Measurements from ENCODE around the gene OTX1. TPM values are rescaled to one million over a fixed set of nuclear protein-coding genes. Genes with fewer than 3 reads are reported as not detected.
"Not testable (repeated sequence)": the region's sequence is repeated elsewhere in the genome, so short reads cannot be mapped to it uniquely, and the experiment has no call there.

OTX1 gene
- total and polyA plus RNA-seq, 10 of the 15 experiments (the other 5 are each of a cell fraction or from before 2014, with no cell fraction given): 0.04 to 0.67 (median 0.23) TPM; not detected in 2

DNA sequence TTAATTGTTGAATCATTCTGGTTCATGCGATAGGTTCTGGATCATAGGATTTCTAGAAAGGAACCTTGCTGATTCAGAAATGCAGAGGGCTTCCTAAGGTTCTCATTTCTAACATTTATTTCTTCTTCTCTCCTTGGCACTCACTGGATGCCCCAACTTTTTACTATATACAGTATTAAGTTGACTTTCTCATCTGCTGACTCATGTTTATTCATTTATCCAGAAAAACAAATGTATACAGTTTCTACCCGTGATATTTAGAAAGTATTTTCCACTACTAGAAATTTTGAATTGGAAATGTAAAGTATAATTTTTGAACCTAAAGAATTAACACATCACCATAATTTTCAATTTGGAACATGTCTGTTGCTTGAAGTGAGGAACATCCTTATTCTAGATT, 32.2 kb upstream of the OTX1 start (continued):
- TF ChIP-seq, protein P1, sequence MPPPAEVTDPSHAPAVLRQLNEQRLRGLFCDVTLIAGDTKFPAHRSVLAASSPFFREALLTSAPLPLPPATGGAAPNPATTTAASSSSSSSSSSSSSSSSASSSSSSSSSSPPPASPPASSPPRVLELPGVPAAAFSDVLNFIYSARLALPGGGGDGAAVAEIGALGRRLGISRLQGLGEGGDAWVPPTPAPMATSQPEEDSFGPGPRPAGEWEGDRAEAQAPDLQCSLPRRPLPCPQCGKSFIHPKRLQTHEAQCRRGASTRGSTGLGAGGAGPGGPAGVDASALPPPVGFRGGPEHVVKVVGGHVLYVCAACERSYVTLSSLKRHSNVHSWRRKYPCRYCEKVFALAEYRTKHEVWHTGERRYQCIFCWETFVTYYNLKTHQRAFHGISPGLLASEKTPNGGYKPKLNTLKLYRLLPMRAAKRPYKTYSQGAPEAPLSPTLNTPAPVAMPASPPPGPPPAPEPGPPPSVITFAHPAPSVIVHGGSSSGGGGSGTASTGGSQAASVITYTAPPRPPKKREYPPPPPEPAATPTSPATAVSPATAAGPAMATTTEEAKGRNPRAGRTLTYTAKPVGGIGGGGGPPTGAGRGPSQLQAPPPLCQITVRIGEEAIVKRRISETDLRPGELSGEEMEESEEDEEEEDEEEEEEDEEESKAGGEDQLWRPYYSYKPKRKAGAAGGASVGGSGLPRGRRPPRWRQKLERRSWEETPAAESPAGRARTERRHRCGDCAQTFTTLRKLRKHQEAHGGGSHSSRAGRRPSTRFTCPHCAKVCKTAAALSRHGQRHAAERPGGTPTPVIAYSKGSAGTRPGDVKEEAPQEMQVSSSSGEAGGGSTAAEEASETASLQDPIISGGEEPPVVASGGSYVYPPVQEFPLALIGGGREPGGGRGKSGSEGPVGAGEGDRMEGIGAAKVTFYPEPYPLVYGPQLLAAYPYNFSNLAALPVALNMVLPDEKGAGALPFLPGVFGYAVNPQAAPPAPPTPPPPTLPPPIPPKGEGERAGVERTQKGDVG (CRISPR knock-in tag; IDR thresholded peaks at IDR 0.05): no peak
- TF ChIP-seq SREBF1 (IDR thresholded peaks at IDR 0.05; ENCODE audit: low read length) (no peak), SIN3A (IDR thresholded peaks at IDR 0.05; ENCODE audit: low read depth, low read length) (no peak), DPF2 (IDR thresholded peaks at IDR 0.05) (no peak)

DNA sequence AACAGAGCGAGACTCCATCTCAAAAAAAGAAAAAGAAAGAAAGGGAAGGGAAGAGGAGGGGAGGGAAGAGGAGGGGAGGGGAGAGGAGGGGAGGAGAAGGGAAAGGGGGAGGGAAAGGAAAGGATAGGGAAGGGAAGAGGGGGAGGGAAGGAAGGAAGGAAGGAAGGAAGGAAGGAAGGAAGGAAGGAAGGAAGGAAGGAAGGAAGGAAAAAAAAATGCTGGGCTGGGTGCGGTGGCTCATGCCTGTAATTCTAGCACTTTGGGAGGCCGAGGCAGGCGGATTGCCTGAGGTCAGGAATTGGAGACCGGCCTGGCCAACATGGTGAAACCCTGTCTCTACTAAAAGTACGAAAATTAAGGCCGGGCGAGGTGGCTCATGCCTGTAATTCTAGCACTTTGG, 30.9 kb upstream of the OTX1 start:
- H4K20me1 ChIP-seq (ENCODE audit: control insufficient read depth, insufficient read depth); BruUV-seq (replicated peaks); CTCF ChIA-PET; H3K9ac ChIP-seq (ENCODE audit: control insufficient read depth, insufficient read depth, low read length); ATAC-seq; H3K9me3 ChIP-seq (replicated peaks; ENCODE audit: control insufficient read depth, insufficient read depth, low read length); H3K27ac ChIP-seq (ENCODE audit: control insufficient read depth, insufficient read depth); H3K4me2 ChIP-seq (ENCODE audit: control insufficient read depth, insufficient read depth); H3K4me1 ChIP-seq (ENCODE audit: control insufficient read depth, insufficient read depth, low read length); in situ Hi-C loops (cut with MboI); H3K36me3 ChIP-seq (ENCODE audit: control insufficient read depth in 2 of 2, insufficient read depth in 2 of 2, low read length in 1 of 2); DNase-seq (ENCODE audit: low read depth, low spot score); H3K4me3 ChIP-seq; H2AFZ ChIP-seq (ENCODE audit: control insufficient read depth, low read depth, low read length); H3K79me2 ChIP-seq (ENCODE audit: control insufficient read depth, insufficient read depth, low read length); FAIRE-seq; H3K27me3 ChIP-seq (replicated peaks in 1 of 2; ENCODE audit: control insufficient read depth in 2 of 2, insufficient read depth in 2 of 2, low read length in 1 of 2): not testable (repeated sequence)
- WGBS (ENCODE audit: insufficient coverage, insufficient replicate concordance, low lambda C conversion rate, missing lambda C conversion rate): 92% methylated on average over 7 of the region's 8 CpGs
- ChIA-PET SMC1A (ENCODE audit: uncharacterized antibody, unreplicated experiment) (interaction anchor here (1.5 kb wide), 1 partner anchor 8 kb away, joined by 3 read pairs; no protein-coding TSS in a partner anchor), RAD21 (ENCODE audit: unreplicated experiment) (interaction anchor here (0.7 kb wide), 1 partner anchor 25 kb away, joined by 6 read pairs; no protein-coding TSS in a partner anchor), POLR2A (interaction anchor here (0.7 kb wide), 1 partner anchor 544 kb away, joined by 4 read pairs; no protein-coding TSS in a partner anchor)
- intact Hi-C loops (cut with micrococcal nuclease; ENCODE audit: unreplicated experiment): loop anchor here (5.0 kb wide), 1 partner anchor 232 kb away; no protein-coding TSS in a partner anchor
